WERI-Rb-1 (cell line): ENCODE data around the gene UQCRFS1.
"Not testable (repeated sequence)": the region's sequence is repeated elsewhere in the genome, so short reads cannot be mapped to it uniquely, and the experiment has no call there.

Experiments
- DNase-seq: peaks from one replicate; pipeline ENCODE4 v3.0.0-alpha.2; 2020
- H3K27ac ChIP-seq: fragments of 250-450 bp; sonication (Bioruptor Pico); 2 replicates; pipeline ENCODE4 v1.5.1; 2020; ENCODE audit warnings: mild to moderate bottlenecking, moderate library complexity
- H3K27me3 ChIP-seq: fragments of 250-450 bp; sonication (Bioruptor Pico); 2 replicates; pipeline ENCODE4 v1.5.1; 2021; ENCODE audit warnings: mild to moderate bottlenecking, low read depth, moderate library complexity; ENCODE audit not compliant: insufficient read depth, severe bottlenecking
- H3K36me3 ChIP-seq: fragments of 250-450 bp; sonication (Bioruptor Pico); 2 replicates; pipeline ENCODE4 v1.5.1; 2020; ENCODE audit warnings: mild to moderate bottlenecking, moderate library complexity
- H3K4me3 ChIP-seq: 2 replicates; pipeline ENCODE4 v1.5.1; 2011; ENCODE audit warnings: low read depth, mild to moderate bottlenecking, control low read depth, low read length
- H3K9me3 ChIP-seq: fragments of 250-450 bp; sonication (Bioruptor Pico); 2 replicates; pipeline ENCODE4 v1.5.1; 2021; ENCODE audit warnings: mild to moderate bottlenecking, moderate library complexity; ENCODE audit not compliant: severe bottlenecking
- CTCF ChIP-seq: IDR thresholded peaks from 2 replicates; pipeline ENCODE4 v1.5.1; 2011; ENCODE audit warnings: low read depth, mild to moderate bottlenecking, control low read depth, inconsistent platforms, low read length

The UQCRFS1 gene

GRCh38 chr19:29232315-29232852 lies 19.4 kb upstream of the UQCRFS1 start:
- Histone ChIP-seq H3K9me3 (no peaks in the 10 kb centered on the region), H3K4me3 (no peak overlapping the region), H3K27ac (no peak overlapping the region), H3K27me3 (peaks cover 25% of the 10 kb centered on the region), H3K36me3 (no peaks in the 10 kb centered on the region)
- no peak for TF ChIP-seq CTCF
- no peak for DNase-seq

- H3K36me3 ChIP-seq, H3K27ac ChIP-seq, DNase-seq: not testable (repeated sequence)
Measured at GRCh38 chr19:29231306-29231705, 18.4 kb upstream of the UQCRFS1 start.

GRCh38 chr19:29217616-29218015 lies 4.7 kb upstream of the UQCRFS1 start:
- peak; percentile 21 for DNase-seq
- Histone ChIP-seq H3K27ac (no peak overlapping the region), H3K9me3 (no peaks in the 10 kb centered on the region), H3K27me3 (peaks cover 36% of the 10 kb centered on the region), H3K4me3 (no peak overlapping the region), H3K36me3 (peaks cover 3% of the 10 kb centered on the region; the same call in 1 of the 2 replicates)
- no peak for TF ChIP-seq CTCF

More at GRCh38 chr19:29231306-29231705, 18.4 kb upstream of the UQCRFS1 start:
- H3K9me3 ChIP-seq, H3K4me3 ChIP-seq: not testable (repeated sequence)
- H3K27me3 ChIP-seq: peaks cover 23% of the 10 kb centered on the region

- DNase-seq: no peak
- H3K4me3 ChIP-seq: no peak overlapping the region
- H3K27me3 ChIP-seq: peaks cover 22% of the 10 kb centered on the region
- peaks cover 3% of the 10 kb centered on the region for H3K9me3 ChIP-seq
- peaks cover 12% of the 10 kb centered on the region for H3K36me3 ChIP-seq
- no peak overlapping the region for H3K27ac ChIP-seq
- TF ChIP-seq CTCF: no peak
Measured at GRCh38 chr19:29216021-29216420, 3.1 kb upstream of the UQCRFS1 start.

GRCh38 chr19:29215322-29215845 lies 2.4 kb upstream of the UQCRFS1 start:
- H3K27me3 ChIP-seq: peaks cover 21% of the 10 kb centered on the region
- DNase-seq: no peak
- no peak overlapping the region for H3K27ac ChIP-seq
- TF ChIP-seq CTCF: no peak
- peaks cover 6% of the 10 kb centered on the region for H3K9me3 ChIP-seq
- H3K4me3 ChIP-seq: no peak overlapping the region
- peaks cover 17% of the 10 kb centered on the region for H3K36me3 ChIP-seq

GRCh38 chr19:29214411-29214810 lies 1.5 kb upstream of the UQCRFS1 start:
- H3K9me3 ChIP-seq: peaks cover 6% of the 10 kb centered on the region

More at GRCh38 chr19:29214411-29214810, 1.5 kb upstream of the UQCRFS1 start:
- Histone ChIP-seq H3K27ac (no peak overlapping the region), H3K4me3 (no peak overlapping the region), H3K36me3 (peaks cover 19% of the 10 kb centered on the region), H3K27me3 (peaks cover 12% of the 10 kb centered on the region)
- no peak for TF ChIP-seq CTCF
- DNase-seq: no peak
